Superior temporal gyrus (tissue), 1 donor: ENCODE results near the gene ELAVL4.

ENCODE experiments used
- DNase-seq: peaks from one replicate; pipeline ENCODE4 v3.0.0-alpha.2; 2016; ENCODE audit errors: extremely low spot score

Gene ELAVL4

DNA sequence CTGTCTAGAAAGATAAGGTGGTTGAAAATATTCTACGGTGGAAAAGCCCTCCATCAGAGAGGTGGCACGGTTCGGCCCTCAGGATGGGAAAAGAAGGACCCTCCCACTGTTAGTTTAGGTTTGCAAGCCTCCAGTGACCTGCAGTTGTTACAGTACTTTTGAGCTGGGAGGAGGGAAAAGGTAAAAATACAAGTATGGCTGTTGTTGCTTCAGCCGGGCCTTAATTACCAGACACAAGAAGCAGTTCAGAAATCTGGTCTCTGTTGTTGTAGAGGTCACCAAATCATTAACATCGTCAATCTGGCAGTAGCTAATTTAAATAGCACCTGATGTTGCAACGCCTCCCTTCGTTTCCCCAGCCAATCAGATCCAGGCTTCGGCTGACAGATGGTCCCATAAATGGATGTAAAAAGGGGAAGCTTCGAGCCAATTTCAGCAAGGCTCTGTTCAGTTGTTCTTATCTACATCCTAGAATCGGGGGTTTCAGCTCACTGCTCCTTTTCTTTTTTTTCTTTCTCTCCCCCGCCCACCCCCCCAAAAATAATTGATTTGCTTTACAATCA, at the start of gene ELAVL4:
TSS of gene ELAVL4 (plus strand) at position 424 of the 563 bp plus-strand sequence. CDS start 270 bp downstream, outside the sequence.
- DNase-seq: peak; percentile 75

DNA sequence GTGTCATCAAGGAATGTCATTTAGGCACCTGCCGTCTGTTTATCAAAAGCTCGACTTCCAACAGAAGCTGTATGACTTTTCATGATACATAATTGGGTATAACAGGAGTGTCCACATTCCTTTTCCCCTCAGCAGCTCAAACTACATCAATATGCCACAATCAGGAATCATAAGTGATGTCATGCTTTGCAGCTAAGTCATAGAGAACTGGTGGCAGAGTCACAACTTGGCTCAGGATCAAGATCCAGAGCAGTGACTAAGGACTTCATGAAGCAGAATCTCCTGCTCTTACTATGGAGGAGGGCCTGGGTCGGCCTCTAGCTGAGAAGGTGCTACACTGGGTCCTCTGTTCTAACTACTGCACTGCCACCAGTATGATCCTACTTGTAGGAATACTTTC, 48.4 kb upstream of the ELAVL4 start:
- no peak for DNase-seq

GRCh38 chr1:50066806-50067205, 41.9 kb upstream of the ELAVL4 start:
- DNase-seq: no peak

DNA sequence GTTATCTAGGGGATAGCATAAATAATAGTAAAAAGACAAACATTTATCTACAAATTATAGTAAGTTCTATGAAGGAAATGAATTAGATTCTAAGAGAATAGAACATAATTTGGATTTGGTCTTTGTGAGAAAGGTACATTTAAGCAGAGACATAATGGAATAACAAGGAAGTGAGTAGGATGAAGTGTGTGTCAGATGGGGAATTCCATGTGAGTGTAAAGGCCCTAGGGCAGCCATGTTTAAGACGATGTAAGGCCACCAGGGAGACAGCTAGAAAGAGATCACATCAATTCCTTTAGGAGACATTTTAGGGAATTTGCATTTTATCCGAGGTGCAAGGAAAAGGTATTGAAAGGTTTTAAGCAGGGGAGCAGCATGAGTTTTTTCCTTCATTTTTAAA, 33.8 kb upstream of the ELAVL4 start:
- DNase-seq: no peak

GRCh38 chr1:50077273-50077672, 31.4 kb upstream of the ELAVL4 start:
- DNase-seq: no peak

GRCh38 chr1:50080904-50081586, 27.7 kb upstream of the ELAVL4 start:
- no peak for DNase-seq

DNA sequence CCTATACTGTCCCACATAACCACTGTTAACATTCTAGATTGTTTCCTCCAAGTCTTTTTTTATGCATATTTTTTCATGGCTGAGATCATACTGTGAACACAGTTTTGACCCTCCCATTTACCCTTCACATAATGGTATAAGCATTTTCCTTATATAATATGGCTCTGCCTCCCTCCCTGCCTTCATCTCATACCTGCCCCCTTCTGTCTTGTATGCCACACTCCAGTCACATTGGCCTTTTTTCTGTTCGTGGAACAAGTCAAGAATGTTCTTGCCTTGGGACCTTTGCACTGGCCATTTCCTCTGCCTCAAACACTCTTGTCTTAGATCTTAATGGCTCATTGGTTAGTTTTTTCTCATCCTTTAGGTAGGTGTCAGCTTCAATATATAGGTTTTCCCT, 24.3 kb upstream of the ELAVL4 start:
- DNase-seq: no peak

DNA sequence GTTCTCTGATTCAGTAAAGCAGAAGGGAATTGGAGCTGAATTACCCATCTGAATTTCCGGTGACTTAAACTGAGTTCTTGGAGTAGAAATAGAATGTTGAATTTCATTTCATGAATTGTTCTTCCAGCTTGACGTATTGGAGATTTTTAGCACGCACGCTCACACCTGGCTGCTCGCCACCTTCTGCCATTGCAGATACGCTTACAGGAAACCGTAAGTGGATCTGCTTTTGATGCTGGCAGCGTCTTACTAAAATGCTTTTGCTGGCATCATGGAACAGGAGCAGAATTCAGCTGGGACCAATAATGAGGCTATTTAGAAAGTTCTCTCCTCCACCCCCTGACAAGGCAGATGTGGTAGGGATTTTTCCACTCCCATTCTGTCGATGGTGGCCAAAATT, 17.7 kb upstream of the ELAVL4 start:
- DNase-seq: no peak

DNA sequence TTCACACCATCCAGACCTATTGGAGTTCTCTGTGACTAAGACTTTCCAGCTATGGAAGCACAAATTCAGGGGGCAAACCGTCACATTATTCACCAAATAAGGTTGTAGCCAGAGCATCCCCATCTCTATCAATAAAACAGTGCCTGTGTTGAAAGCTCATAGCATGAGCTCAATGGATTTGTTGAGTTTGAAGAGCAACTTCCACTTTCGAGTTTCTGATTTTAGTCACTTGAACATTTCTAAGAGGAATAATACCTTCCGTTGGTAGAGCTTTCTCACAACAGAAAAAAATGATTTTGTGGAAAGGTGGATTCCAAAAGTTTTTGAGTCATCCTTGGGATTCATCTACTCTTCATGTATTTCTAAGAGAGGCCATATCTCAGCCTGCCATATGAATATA, 13.0 kb upstream of the ELAVL4 start:
- DNase-seq: no peak

- no peak for DNase-seq
Measured at GRCh38 chr1:50097021-50097679, 11.6 kb upstream of the ELAVL4 start.

GRCh38 chr1:50097791-50098190, 10.9 kb upstream of the ELAVL4 start:
- DNase-seq: no peak

GRCh38 chr1:50098591-50099021, 10.1 kb upstream of the ELAVL4 start:
- DNase-seq: no peak

DNA sequence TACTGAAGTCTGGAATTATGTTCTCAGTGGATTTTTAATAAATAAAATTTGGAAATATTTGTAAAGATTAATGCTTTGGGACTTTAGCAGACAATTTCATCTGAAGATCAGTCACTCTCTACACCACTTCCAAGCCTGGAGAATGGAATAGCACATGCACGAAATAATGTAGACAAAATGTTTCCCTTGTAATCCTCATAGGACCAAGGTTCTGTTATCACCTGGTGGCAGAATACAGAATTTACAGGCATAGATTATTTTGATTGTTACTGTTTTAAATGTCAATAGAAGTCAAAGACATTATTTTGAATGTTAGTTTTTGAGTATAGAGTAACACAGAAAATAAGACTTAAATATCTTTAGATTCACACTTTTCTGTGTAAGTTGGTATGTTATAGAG, 9.1 kb upstream of the ELAVL4 start:
- no peak for DNase-seq

GRCh38 chr1:50103615-50104081, 5.1 kb upstream of the ELAVL4 start:
- no peak for DNase-seq

- no peak for DNase-seq
Measured at GRCh38 chr1:50105433-50105832, 3.3 kb upstream of the ELAVL4 start.

- no peak for DNase-seq
Measured at GRCh38 chr1:50106095-50106761, 2.5 kb upstream of the ELAVL4 start.

DNA sequence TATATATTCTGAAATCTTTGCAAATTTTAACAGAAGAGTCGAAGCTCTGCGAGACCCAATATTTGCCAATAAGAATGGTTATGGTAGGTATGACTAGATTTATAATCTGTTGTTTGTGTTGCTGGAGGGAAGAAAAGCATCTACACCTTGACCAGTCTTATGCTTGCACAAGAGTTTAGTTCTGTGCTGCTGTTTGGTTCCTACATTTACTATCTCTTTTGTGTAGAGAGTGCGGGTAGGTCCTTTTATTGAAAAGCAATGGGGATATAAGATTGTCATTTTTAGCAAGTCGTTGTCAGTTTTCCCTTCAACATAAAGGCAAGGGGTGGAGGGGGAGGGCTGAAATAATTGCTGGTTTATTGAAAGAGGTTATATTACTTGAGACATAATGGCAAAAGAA, 396 bp downstream of the ELAVL4 start:
- no peak for DNase-seq

GRCh38 chr1:50109647-50110075, 941 bp downstream of the ELAVL4 start:
- peak; percentile 64 for DNase-seq

GRCh38 chr1:50110151-50110550, 1.4 kb downstream of the ELAVL4 start:
- no peak for DNase-seq

DNA sequence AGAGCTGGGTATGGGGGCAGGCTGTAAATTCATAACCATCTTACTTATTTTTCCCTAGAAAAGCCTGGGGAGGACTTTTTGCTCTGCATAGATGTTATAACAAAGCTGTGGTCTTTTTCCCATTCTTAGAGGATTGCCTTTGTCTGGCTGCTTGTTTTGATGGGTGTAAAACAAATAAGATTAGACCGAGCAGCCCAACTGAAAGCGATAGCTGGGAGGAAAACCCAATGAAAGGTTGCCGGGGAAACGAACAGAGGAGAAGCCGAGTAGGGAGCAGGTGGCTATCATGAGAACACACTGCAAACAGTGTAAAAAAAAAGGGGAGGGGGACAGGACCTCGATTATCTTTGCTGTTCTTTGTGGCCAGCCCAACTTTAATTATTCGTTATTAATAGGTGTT, 1.9 kb downstream of the ELAVL4 start:
- DNase-seq: peak; percentile 59

- DNase-seq: no peak
Measured at GRCh38 chr1:50111503-50111902, 2.8 kb downstream of the ELAVL4 start.

- no peak for DNase-seq
Measured at GRCh38 chr1:50112193-50112592, 3.5 kb downstream of the ELAVL4 start.
